Activated CD8-positive, alpha-beta T cell treated with anti-CD3 and anti-CD28 coated beads for 36 hours (primary cell): ENCODE measurements around the gene NSD2. TPM values are rescaled to one million over a fixed set of nuclear protein-coding genes. Genes with fewer than 3 reads are reported as not detected.
"Not testable (repeated sequence)": the region's sequence is repeated elsewhere in the genome, so short reads cannot be mapped to it uniquely, and the experiment has no call there.

Experiments used
- ATAC-seq: fragments of 200-7000 bp; cut with Tn5 transposase; one replicate; pipeline ENCODE4 v1.10.0; 2021; ENCODE audit warnings: mild to moderate bottlenecking, moderate library complexity
- CTCF ChIA-PET: fragments of 350-600 bp; sonication (Branson Sonifier 250); formaldehyde crosslinking; loops from one replicate; lab custom pipeline; 2021; ENCODE audit warnings: antibody characterized with exemption; lab: Charles Lee
- POLR2A ChIA-PET: fragments of 350-600 bp; sonication (Branson Sonifier 250); formaldehyde crosslinking; loops from one replicate; lab custom pipeline; 2021; ENCODE audit warnings: antibody characterized with exemption; lab: Charles Lee
- DNase-seq: peaks from one replicate; pipeline ENCODE4 v3.0.0-alpha.2; 2020
- H3K27ac Mint-ChIP-seq: one replicate; pipeline ENCODE4 v1.8.0; 2021; ENCODE audit warnings: mild to moderate bottlenecking, mixed read lengths
- H3K27me3 Mint-ChIP-seq: one replicate; pipeline ENCODE4 v1.8.0; 2021; ENCODE audit warnings: mixed read lengths
- H3K36me3 Mint-ChIP-seq: one replicate; pipeline ENCODE4 v1.8.0; 2021; ENCODE audit warnings: low read depth, mixed read lengths
- H3K4me1 Mint-ChIP-seq: one replicate; pipeline ENCODE4 v1.8.0; 2021; ENCODE audit warnings: low read depth, mixed read lengths
- H3K4me3 Mint-ChIP-seq: one replicate; pipeline ENCODE4 v1.8.0; 2021; ENCODE audit warnings: mild to moderate bottlenecking, moderate library complexity, mixed read lengths
- H3K9me3 Mint-ChIP-seq: one replicate; pipeline ENCODE4 v1.8.0; 2021; ENCODE audit warnings: mixed read lengths
- intact Hi-C: fragments of 100-400 bp; cut with micrococcal nuclease; formaldehyde crosslinking; loops from one replicate; pipeline ENCODE4 v1.10.0; 2022
- total RNA-seq, 2 experiments: library from RNA; stranded (reverse); gene quantifications; one replicate each; pipeline ENCODE4 v1.2.3, GENCODE V29; 2021
- TF ChIP-seq, protein P1 (sequence below): fragments of 200-600 bp; IDR thresholded peaks from one replicate; pipeline ENCODE4 v1.8.0; 2022; ENCODE audit warnings: antibody characterized with exemption, mild to moderate bottlenecking

Gene NSD2
- total RNA-seq, 2 experiments from 2014 or later, result 219 TPM

DNA sequence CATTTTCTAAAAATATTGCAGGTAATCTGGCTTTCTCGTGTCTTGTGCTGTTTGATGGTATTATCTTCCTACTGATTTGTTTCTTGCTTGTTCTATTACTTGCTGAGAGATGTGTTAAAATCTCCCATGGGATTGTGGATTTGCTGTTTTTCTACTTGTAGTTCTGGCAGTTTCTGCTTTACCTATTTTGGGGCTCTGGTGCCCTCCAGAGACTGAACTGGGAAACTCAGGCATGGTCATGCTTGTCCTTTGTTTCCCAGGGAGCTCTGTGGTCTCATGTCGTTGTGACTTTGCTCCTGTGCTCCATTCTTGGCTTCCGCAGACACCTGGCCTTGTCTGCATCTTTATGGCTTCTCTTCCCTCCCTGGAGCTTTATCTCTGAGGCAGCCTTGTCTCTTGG is 39.5 kb downstream of the NSD2 start:
- DNase-seq (peak; percentile 33), ATAC-seq (no peak)
- H3K27me3 Mint-ChIP-seq, result no peaks in the 10 kb centered on the region
- H3K9me3 Mint-ChIP-seq, result no peaks in the 10 kb centered on the region
- TF ChIP-seq, protein P1, sequence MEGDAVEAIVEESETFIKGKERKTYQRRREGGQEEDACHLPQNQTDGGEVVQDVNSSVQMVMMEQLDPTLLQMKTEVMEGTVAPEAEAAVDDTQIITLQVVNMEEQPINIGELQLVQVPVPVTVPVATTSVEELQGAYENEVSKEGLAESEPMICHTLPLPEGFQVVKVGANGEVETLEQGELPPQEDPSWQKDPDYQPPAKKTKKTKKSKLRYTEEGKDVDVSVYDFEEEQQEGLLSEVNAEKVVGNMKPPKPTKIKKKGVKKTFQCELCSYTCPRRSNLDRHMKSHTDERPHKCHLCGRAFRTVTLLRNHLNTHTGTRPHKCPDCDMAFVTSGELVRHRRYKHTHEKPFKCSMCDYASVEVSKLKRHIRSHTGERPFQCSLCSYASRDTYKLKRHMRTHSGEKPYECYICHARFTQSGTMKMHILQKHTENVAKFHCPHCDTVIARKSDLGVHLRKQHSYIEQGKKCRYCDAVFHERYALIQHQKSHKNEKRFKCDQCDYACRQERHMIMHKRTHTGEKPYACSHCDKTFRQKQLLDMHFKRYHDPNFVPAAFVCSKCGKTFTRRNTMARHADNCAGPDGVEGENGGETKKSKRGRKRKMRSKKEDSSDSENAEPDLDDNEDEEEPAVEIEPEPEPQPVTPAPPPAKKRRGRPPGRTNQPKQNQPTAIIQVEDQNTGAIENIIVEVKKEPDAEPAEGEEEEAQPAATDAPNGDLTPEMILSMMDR, result peak; percentile 40
- intact Hi-C loops, result no loop called here
- peaks cover 19% of the 10 kb centered on the region for H3K4me1 Mint-ChIP-seq
- CTCF ChIA-PET, result interaction anchor here (0.6 to 4.2 kb wide), 4 partner anchors 11 to 166 kb away, joined by 3 to 42 read pairs (median 3); no protein-coding TSS in a partner anchor
- H3K4me3 Mint-ChIP-seq, result no peak overlapping the region
- POLR2A ChIA-PET, result no interaction called here
- H3K27ac Mint-ChIP-seq, result no peak overlapping the region
- H3K36me3 Mint-ChIP-seq, result peaks cover 59% of the 10 kb centered on the region

DNA sequence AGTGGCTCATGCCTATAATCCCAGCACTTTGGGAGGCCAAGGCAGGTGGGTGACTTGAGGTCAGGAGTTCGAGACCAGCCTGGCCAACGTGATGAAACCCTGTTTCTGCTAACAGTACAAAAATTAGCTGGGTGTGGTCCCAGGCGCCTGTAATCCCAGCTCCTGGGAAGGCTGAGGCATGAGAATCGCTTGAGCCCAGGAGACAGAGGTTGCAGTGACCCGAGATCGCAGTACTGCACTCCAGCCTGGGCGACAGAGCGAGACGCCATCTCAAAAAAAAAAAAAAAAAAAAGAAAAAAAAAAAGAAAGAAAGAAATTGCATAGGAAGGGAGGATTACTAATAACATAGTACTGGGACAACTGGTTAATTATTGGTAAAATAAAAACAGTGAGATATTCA is 40.1 kb downstream of the NSD2 start:
- H3K27ac Mint-ChIP-seq, H3K9me3 Mint-ChIP-seq, DNase-seq, intact Hi-C loops, H3K27me3 Mint-ChIP-seq, ATAC-seq, H3K4me3 Mint-ChIP-seq, POLR2A ChIA-PET: not testable (repeated sequence)
- peaks cover 14% of the 10 kb centered on the region for H3K4me1 Mint-ChIP-seq
- CTCF ChIA-PET, result interaction anchor here (0.6 to 4.2 kb wide), 3 partner anchors 12 to 163 kb away, joined by 3 to 42 read pairs (median 3); no protein-coding TSS in a partner anchor
- H3K36me3 Mint-ChIP-seq, result peaks cover 61% of the 10 kb centered on the region

DNA sequence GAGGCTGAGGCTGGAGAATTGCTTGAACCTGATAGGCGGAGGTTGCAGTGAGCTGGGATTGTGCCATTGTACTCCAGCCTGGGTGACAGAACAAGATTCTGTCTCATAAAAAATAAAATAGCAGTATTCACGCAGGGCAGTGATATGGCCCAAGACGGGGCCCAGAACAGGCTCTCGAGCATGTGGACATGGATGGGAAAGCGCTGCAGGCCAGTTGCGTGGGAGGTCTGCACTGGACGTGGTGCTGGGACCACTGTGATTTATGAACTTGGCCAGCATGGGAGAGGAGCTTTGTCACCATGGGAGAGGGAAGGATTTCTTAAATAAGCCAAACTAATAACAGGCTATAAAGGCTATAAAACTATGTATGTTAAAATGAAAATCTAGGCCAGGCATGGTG is 51.6 kb downstream of the NSD2 start:
- intact Hi-C loops, result no loop called here
- no peak for DNase-seq
- CTCF ChIA-PET, result interaction anchor here (1.4 kb wide), 1 partner anchor 24 kb away, joined by 7 read pairs; no protein-coding TSS in a partner anchor
- no peak overlapping the region for H3K4me3 Mint-ChIP-seq
- no peaks in the 10 kb centered on the region for H3K27me3 Mint-ChIP-seq
- H3K27ac Mint-ChIP-seq, result no peak overlapping the region
- POLR2A ChIA-PET, result no interaction called here
- peaks cover 46% of the 10 kb centered on the region for H3K36me3 Mint-ChIP-seq
- ATAC-seq, result no peak
- H3K4me1 Mint-ChIP-seq, result no peaks in the 10 kb centered on the region
- TF ChIP-seq, protein P1, result no peak
- H3K9me3 Mint-ChIP-seq, result no peaks in the 10 kb centered on the region

DNA sequence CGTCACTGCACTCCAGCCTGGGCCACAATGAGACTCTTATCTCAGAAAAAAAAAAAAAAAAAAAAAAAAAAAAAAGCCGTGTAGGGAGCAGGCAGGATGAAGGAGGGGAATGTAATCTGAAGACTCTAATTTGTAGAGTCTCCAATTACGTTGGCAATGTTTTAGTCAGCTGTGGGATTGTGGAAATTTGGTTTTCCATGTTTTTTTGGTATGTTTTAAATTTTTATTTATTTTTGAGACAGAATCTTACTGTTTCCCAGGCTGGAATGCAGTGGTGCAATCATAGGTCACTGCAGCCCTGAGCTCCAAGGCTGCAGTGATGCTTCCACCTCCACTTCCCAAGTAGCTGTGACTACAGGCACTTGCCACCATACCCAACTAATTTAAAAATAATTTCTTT is 56.5 kb downstream of the NSD2 start:
- H3K4me3 Mint-ChIP-seq, result no peak overlapping the region
- TF ChIP-seq, protein P1, result no peak
- DNase-seq (no peak), ATAC-seq (no peak)
- no peaks in the 10 kb centered on the region for H3K9me3 Mint-ChIP-seq
- CTCF ChIA-PET, result no interaction called here
- POLR2A ChIA-PET, result interaction anchor here (1.5 kb wide), 1 partner anchor 41 kb away, joined by 3 read pairs; no protein-coding TSS in a partner anchor
- no peaks in the 10 kb centered on the region for H3K27me3 Mint-ChIP-seq
- H3K4me1 Mint-ChIP-seq, result peaks cover 5% of the 10 kb centered on the region
- peaks cover 56% of the 10 kb centered on the region for H3K36me3 Mint-ChIP-seq
- intact Hi-C loops, result no loop called here
- H3K27ac Mint-ChIP-seq, result no peak overlapping the region

DNA sequence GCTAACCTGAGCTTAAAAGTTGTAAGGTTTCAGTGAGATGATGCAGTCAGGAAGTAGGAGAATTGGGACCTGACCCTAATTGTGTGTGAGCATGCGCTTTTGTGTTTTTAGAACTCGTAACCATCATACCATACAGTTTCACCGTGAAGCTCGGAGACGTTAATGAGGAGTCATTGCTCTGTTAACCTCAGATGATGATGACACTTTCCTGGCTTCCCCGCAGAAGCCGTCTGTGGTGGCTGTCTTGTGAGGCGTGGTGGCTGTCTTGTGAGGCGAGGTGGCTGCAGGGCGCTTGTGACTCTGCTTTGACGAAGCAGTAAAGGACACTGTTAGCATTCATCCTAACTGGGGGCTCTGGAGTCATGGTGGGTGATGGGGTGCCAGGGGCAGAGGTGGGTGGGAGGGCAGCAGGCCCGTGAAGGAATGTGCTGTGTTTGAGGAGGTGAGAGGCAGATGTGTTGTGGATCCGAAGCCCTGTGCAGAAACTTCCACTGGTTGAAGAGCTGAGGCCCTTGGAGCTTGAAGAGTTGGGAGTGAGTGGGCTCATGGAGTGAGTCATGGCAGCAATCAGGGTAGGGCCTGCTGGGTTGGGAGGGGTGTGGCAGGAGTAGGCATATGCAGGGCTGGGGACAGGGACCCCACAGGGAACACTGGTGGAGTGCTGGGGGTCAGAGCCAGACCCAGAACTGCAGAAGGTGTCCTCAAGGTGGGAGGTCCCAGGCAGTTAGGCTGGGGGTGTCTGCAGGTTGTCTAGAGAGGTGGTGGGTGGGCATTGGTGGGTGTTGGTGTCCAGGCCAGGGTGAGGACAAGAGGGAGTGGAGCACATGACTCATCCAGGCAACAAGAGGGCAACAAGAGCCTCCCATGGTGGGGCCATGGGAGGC is 57.4 kb downstream of the NSD2 start:
- Mint-ChIP-seq H3K9me3 (no peaks in the 10 kb centered on the region), H3K27ac (no peak overlapping the region), H3K36me3 (peaks cover 47% of the 10 kb centered on the region), H3K4me1 (peaks cover 5% of the 10 kb centered on the region), H3K4me3 (no peak overlapping the region), H3K27me3 (no peaks in the 10 kb centered on the region)
- ChIA-PET POLR2A (no interaction called here), CTCF (no interaction called here)
- ATAC-seq, result no peak
- peak; percentile 21 for DNase-seq
- TF ChIP-seq, protein P1, result no peak
- intact Hi-C loops, result no loop called here
